GM18867 (cell line): Measurements from ENCODE around the gene ATRNL1.

Experiments
- ATAC-seq: cut with Tn5 transposase; IDR thresholded peaks from one replicate; pipeline ENCODE4 v1.9.1; 2021; ENCODE audit warnings: mild to moderate bottlenecking, moderate library complexity; ENCODE audit not compliant: unreplicated experiment

Gene ATRNL1

DNA sequence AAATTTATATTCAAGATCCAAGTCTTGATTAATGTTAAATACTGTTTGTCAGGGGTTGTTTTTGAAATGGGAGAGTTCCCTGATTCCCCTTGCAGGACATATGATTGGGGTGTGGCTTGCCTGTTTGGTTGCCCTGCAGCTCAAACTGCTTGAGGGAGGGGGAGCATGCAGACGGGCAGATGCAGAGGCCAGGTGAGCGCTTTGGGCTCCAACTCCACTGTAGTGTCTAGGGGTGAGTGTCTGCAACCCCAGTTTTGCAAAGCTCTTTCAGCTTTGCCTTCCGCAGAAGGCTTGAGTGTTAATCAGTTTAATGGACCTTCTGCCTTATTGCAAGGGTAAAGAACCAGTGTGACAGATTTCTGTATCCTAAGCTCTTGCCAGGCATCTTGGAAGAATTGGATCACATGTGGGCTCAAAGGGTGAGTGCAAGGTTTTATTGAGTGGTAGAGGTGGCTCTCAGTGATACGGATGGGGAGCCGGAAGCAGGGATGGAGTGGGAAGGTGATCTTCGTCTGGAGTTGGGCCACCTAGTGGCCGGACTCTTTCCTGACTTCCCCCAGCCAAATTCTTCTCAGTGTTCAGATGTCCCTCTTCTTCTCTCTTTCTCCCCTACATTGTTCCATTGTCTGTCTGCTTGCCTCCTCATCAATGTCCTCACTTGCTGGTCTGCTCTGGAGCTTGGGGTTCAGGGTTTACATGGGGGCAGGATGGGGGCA, 479.7 kb downstream of the ATRNL1 start:
- ATAC-seq: peak; percentile 56

DNA sequence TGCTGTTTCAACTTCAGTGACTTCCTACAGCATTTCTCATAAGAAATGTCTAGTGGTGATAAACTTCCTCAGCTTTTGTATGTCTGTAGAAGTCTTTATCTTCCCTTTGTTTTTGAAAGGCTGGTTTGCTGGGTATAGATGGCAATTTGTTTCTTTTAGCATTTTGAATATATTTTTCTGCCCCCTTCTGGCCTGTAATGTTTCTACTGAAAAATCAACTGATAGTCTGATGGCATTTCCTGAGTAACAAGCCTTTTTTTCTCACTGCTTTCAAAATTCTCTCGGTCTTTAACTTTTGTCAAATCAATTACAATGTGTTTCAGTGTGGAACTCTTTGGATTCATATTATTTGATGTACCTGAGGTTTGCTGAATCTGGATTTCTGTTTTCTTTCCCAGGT, 487.1 kb downstream of the ATRNL1 start:
- ATAC-seq: no peak

- no peak for ATAC-seq
Observed at GRCh38 chr10:115593060-115593459, 499.9 kb downstream of the ATRNL1 start.

DNA sequence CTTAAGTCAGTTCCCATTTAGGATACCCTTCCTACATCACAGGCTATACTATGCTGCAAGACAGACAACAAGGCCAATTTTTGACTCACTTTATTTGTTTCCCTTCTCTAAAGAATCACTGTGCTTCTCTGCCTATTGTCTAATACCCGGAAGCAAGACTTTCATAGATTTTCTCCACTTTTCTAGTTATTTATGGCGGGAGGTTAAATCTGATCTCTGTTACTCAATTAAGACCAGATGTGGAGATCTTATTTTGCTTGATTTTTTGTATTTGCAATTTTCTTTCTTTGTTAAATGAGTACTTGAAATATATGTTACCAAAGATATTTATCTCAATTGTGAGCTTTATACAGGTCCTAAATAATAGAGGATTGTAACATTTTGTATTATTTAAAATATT, 511.5 kb downstream of the ATRNL1 start:
- ATAC-seq: no peak

DNA sequence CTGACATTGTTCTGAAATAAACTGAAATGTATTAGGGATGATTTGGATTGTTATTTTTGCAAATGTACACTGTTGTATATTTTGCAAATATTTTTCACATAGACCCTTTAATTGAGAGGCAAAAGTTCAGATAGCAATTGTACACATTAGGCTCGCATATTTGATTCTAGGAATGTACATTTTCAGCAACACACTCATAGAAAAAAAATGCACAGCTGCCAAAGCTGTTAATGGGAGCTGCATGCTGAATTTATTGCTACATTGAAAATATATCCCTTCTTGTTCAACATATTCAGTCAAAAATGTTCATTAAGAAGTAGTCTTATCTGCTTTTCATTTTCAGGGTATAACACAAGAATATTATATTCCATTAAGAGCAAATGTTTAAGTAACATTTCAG, 512.9 kb downstream of the ATRNL1 start:
- no peak for ATAC-seq

DNA sequence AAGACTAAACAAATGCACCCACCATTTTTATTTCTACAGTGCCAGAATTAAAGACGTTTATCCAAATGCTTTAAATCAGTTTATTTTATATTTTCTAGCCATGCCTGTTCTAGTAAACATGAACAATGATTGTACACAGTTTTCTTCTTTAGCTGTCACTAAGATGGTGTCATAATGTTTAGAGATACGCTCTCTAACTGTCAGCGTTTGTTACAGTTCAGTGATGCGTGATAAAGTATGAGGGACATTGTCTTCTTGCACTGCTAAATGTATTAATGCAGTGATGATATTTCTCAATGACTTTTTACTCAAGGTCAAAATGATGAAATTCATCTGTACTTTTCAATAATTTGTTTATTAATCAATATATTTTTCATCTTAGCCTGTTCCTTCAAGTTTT, 513.6 kb downstream of the ATRNL1 start:
- ATAC-seq: no peak

- ATAC-seq: no peak
Observed at GRCh38 chr10:115624448-115624847, 531.3 kb downstream of the ATRNL1 start.

DNA sequence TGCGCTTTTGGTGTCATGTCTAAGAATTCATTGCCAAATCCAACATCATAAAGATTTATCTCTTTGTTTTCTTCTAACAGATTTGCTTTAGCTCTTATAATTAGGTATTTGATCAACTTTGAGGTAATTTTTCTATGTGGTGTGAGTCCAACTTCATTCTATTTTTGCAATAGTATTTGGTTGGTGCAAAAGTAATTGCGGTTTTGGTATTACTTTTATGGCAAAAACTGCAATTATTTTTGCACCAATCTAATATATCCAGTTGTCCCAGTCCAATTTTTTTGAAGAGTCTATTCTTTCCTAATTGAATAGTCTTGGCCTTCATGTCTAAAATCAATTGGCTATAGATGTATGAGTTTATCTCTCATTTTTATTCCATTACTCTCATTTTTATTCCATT, 535.5 kb downstream of the ATRNL1 start:
- no peak for ATAC-seq

DNA sequence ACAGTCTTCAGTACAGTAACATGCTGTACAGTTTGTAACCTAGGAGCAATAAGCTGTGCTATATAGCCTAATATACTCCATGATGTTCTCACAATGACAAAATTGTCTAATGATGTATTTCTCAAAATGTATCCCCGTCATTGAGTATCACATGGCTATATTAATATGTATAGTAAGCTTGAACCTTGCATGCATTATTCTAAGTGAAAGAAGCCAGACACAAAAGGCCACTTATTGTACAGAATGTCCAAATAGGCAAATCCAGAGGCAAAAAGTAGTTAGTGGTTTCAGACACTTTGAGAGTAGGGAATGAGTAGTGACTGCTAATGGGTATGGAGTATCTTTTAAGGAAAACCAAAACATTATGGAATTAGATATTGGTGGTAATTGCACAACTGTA, 545.1 kb downstream of the ATRNL1 start:
- no peak for ATAC-seq

DNA sequence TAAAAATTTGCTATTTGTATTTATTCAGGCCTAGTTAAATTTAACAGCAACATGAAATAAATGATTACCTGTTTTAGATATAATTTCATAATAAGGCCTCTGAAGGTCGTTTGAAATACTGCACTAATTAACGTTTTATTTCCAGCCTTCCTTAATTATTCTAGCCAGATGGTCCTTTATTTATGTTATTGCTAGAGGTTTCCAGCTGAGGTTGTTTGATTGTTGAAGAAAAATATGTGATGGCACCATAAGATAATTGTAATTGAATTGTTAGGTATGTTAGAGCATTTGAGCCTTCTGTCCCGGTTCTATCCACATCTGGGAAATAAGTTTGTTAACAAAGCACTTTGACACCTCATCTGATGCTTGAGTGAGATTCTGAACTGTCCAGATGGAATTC, 556.1 kb downstream of the ATRNL1 start:
- no peak for ATAC-seq

DNA sequence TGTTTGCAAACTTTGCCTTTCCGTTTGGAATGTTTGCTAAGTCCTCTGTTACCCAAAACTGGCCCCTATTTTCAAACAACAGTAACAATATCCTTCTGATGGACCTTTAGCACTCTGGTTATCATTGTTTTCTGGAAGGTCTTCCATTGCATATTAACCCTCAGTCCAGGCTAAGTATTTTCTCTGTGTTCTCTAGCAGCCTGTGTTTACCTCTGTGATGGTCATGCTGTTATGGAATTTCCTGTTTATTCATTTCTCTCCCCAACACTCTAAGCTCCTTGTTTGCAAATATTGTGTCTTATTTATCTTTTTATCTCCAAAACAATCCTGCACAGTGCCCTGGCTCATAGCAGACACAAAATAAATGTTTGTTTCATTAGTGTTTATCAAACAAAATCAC, 560.3 kb downstream of the ATRNL1 start:
- no peak for ATAC-seq

- no peak for ATAC-seq
Observed at GRCh38 chr10:115654961-115655360, 561.8 kb downstream of the ATRNL1 start.

- no peak for ATAC-seq
Observed at GRCh38 chr10:115657161-115657860, 564.1 kb downstream of the ATRNL1 start.

GRCh38 chr10:115659616-115660015, 566.5 kb downstream of the ATRNL1 start:
- no peak for ATAC-seq

DNA sequence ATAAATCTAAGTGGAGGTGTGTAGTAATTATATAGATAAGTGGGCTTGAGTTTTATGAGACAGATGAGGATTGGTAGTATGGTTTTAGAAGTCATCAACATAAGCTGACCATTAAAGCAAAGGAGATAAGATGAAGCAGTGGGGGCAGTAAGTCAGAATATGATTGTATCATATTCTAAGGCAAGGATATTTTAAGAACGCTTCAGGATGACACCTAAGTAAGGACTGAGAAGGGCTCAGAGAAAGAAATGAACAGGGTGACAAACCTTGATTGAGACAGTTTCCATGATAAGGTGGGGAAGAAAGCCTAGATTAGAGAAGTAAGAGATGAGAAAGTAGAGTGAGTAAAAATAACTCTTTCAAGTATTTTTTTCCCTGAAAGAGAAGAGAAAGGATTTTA, 567.2 kb downstream of the ATRNL1 start:
- no peak for ATAC-seq

DNA sequence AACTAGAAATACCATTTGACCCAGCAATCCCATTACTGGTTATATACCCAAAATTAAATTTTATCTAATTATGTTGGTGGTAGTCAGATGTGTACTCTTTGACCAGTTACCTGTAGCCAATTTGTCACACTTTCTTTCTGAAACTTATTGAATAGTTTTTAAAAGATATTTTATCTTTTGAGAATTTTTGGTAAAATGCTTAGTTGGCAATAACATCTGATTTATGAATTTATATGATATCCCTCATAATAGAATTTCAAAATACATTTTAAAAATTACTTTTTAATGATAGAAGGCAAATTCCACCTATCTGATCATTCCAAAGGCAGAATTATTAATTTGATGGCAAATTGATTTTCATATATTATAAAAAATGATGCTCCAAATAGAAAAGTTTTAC, 569.3 kb downstream of the ATRNL1 start:
- ATAC-seq: no peak

DNA sequence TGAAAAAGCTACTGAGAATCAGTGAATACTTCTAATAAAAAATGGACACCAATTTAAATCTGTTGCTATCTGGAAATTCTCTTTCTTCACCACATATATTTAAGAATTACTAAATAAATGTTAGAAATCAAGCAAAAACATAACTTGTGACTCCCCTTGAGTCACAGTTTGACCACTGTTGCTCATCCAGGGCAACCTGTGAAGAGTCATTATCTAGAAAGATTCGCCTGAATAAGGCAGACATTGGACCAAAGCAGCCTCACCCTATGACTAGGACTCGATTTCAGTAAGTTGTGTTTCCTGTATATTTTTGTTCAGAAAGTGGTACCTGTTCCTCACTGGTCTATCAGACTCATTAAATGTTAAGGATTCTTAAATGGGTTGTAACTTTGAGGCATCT, 572.4 kb downstream of the ATRNL1 start:
- ATAC-seq: no peak

DNA sequence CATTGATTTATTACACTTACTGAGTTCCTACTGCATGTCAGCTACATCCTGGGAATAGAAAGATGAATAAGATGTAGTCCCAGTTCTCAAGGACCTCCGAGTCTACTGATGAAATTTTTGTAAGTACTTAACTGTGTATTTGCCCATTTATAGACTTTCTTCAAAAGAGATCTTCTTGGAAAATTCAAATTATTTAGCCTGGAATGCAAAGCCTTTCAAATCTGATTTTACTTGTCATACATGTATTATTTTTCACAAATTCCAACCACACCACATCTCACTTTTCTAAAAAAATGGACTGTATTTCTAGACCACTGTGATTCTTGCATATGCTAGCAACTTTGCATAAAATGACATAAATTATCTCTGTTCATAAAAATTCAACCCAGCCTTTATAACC, 581.3 kb downstream of the ATRNL1 start:
- ATAC-seq: no peak

GRCh38 chr10:115696747-115697146, 603.6 kb downstream of the ATRNL1 start:
- ATAC-seq: no peak

DNA sequence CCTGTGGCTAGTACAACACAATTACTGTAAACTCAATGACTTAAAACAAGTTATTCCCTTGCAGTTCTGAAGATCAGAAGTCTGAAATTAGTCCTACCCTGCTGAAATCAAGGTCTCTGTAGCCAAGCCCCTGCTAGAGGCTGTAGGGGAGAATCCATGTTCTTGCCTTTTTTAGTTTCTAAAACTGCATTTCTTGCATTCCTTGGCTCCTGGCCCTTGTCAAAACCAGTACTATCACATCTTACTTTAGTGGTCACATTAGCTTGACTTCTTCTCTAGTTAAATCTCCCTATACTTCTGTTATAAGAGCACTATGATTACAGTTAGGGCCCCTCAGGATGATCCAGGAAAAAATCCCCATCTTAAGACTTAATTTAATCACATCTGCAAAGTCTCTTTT, 612.9 kb downstream of the ATRNL1 start:
- no peak for ATAC-seq

DNA sequence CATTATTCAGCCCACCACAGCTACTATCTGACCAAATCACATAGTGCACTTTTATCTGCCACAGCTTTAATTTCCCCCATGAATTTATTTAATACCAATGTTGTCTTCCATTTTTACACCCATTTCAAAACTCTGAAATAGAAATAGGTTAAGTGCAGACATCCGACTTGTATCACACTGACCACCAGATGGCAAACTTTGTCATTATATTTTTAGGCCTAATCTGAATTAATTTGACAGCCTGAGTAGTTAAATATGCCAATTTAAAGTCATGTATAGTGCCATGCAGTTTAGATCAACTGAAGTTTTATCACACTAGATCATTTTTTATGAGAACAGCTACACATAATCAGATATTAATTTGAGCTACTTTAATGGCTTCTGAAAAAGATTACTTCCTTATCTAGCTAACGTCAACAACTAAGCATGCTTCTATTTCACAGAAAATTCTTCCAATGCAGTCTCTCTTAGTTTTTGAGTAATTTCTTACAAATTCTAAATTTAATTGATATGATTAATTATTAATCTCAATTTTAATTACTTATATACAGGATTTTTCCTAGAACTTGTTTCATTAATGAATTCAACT, 613.4 kb downstream of the ATRNL1 start:
- ATAC-seq: peak; percentile 57

DNA sequence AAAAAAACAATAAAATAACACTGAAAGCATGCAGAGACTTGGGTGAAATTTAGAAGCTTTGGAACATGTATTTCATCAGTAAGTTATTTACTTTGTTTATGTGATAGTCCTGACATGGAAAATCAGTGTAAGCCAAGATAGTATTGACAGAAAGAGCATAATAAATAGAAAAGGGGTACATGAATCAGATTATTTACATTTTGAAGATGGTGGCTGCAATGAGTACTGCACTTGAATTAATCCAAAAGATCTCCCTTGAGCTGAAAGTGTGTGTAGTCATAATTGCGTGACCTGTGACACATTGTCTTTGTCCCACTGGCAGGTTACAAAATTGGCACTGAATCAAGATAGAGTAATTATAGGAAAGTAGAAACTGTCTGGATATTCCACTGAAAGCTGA, 617.0 kb downstream of the ATRNL1 start:
- ATAC-seq: no peak
